ENCODE results near the gene OBSL1.

OBSL1 gene

DNA sequence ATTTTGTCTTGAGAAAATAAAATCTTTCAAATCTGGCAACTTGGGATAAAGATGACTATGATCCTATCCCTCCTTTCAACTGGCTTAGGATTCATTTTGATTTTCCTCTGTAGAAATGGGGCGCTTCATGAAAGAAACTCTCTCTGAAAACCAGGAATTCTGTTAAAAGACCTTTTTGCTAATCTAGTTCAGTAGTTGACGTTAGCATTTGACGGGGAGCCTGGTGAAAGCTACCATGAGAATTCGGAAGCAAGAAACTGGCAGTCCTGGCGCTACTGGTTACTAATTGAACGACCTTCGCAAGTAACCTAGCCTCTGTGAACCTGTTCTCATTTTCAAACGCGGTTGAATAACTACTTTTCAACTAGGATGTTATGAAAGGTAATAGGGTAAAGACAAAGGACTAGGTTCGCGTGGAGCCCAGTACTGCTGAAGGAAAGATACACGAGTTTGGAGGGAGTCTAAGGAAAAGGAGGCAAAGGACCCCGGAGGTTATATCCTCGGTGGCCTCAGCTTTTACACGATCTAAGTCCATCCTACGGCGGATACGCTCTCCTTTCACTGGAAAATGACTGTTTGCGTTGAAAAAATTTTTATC is 25.7 kb upstream of the OBSL1 start:
- DNase-seq: peak; percentile 31

DNA sequence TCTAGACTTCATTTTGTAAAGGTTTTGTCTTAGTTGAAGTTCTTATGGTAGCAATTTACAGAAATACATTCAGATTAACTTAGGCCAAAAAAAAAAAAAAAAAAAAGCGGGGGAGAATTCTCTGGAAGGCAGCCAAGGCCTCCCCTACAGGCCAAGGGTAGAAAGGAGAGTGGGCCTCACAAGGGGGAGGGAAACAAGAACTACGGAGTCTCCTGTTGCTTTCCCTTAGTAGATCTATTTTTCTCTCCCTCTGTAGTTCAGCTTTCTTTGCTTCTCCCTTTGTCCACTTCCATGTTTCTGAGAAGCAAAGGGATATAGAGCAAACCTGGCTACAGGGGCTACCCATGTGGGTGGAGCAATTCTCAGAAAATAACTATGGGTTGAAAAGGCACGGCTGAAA is 23.9 kb upstream of the OBSL1 start:
- no peak for DNase-seq

DNA sequence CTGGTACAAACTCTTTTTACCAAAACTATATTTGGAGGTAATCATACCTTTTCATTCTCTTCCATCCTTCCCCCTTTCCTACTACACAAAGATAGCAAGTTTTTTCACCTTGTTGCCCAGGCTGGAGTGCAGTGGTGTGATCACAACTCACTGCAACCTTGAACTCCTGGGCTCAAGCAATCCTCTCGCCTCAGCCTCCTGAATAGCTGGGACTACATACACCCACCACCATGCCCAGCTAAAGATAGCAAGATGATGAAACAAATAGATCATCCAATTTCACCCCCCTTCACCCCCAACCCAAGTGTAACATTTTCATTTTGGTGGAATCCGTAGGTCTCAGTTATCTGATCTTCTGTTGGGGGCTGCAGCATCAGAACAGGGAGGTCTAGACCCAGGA is 21.8 kb upstream of the OBSL1 start:
- DNase-seq: no peak

DNA sequence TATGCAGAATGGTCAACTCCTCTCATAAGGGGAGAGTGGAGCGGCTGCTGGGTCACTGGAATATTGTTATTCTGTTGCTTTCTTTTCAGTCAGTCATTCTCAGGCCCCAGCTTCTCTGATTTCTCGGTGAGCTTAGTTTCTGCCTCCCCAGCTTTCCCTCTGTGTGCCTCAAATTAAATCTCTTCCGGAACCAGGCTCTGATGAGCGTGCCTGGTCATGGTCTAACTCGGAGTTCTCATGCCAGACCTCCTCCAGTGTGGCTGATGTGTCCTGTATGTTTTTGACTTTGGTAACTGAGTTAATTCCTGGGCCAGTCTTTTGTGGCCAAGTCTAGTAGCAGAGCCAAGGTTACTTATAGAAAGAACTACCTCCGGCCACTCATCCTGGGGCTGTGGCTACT is 21.4 kb upstream of the OBSL1 start:
- DNase-seq: no peak

DNA sequence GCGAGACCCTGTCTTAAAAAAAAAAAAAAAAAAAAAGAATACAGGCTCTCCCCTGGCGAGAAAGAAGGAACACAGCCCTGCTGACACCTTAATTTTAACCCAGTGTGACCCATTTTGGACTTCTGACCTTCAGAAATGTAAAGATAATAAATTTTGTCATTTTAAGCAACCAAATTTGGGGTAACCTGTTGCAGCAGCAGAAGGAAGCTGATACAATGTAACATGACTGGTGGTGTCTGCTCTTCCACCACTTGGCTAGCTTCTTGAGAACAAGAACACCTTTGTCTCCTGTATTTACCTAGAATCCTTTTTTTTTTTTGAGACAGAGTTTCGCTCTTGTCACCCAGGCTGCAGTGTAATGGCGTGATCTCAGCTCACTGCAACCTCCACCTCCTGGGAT is 19.8 kb upstream of the OBSL1 start:
- no peak for DNase-seq

DNA sequence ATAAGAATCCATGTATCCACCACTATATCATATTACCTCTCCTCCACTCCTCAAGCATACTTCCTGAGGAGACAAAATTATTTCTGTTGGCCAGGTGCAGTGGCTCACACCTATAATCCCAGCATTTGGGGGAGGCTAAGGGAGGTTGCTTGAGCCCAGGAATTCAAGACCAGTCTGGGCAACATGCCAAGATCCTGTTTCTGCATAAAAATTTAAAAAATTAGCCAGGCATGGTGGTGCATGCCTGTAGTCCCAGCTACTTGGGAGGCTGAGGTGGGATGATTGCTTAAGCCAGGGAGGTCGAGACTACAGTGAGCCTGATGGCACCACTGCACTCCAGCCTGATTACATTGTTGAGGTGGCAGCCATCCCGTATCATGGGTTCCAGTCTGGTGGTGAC is 10.0 kb upstream of the OBSL1 start:
- DNase-seq: peak; percentile 8

DNA sequence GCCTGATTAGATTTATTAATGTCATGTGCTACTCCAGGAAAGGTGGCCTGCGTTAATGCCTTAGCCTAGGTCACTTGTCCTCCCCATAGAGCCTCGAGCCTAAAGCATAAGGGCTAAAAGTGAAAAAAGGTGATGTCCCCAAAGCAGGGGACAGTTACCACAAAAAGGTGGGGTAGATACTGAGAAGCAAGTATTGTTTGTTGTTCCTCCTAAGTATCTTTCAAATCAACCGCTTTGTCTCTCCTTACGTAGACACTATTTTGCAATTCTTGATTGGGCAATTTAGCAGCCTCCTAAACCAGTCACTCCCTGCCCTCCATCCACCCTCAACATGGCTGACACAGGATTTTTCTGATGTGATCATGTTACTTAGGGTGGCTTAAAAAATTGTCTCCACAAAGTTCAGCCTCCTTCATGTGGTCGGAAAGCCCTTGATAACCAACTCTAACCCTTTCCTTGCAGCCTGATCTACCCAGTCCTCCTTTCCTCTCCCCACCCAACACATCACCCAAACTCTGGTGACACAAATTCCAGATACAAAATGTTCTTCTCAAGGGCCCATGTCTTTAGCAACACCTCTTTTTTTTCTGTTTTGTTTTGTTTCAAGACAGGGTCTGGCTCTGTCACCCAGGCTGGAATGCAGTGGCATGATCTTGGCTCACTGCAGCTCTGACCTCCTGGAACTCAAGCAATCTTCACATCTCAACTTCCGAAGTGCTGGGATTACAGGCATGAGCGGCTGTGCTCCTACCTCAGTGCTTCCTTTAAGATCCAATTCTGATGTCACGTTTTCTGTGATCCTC is 7.7 kb upstream of the OBSL1 start:
- DNase-seq: no peak

DNA sequence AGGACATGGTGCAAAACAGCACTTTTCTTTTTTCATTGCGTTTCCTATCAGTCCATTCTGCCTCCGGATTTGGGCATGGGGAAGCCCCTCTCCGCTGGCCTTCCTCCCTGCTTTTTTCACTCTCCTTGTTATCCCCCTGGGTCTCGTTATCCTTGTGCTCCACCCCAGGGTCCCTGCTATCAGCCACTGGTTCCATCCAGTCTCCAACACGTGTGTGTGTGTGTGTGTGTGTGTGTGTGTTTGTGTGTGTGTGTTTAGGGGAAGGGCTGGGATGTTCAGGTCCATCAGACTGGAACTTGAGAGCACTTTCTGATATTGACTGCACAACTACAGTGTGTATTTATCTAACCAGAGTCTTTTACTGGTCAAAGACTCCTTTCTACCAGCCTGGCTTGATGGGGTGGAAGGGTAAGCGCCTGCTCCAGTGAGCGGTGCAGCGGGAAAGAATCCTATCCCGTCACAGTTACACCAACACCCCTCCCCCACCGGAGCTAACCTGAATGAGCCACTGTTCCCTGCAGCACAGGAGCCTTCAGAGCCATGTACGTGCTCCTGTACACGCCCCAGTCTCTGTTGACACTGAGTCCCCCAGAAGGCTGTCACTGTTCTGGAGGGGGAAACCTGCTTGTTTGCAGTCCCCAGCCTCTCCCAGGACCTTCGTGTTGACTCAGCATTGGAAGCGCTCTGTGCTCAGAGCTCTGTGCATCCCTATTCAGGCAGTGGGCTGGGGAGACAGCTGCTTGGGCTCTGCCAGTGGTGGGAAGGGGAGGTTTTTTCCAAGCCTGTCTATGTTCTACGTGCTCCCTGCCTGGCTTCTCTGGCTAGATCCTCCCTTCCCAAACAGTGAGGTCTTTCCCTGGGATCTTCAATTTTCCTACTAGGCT is 5.4 kb upstream of the OBSL1 start:
- DNase-seq: peak; percentile 77

DNA sequence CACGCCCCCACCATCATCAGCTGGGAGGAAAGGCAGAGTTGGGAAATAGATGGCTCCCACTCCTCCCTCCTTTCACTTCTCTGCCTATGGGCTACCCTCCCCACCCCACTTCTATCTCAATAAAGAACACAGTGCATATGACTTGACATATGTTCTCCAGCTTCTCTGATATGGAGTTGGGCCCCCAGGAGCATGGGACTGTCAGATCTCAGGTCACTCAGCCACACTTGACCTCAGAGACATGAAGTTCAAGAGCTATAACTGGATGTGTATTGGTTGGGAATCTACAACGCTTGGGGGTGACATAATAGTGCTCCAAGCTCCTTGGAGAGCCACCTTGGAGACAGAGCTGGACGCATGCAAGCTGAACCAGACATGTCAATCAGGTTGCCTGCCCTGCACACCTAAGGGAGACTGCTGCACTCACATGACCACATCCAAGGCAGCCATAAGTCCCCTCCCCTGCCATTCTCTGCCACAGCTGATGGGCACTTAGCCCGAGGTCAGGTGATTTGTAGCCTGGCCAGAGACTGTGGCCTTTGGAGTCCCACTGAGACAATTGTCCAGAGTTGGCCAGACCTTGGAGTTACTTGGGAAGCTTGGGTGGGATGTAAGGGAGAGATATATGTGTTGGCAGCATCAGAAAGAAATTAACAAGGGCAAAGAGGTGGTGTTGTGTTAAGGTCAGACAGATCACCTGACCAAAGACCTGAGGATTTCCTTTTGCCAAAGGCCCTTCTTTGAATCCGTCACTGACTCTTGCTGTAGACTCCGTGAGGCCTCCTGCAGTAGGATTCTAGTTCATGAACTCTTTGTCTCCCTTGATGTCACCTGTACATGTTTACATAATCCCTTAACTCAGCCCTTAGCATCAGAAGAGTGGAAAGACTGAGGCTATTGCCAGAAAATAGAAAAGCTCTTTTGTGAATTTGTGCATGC is 4.5 kb upstream of the OBSL1 start:
- no peak for DNase-seq

DNA sequence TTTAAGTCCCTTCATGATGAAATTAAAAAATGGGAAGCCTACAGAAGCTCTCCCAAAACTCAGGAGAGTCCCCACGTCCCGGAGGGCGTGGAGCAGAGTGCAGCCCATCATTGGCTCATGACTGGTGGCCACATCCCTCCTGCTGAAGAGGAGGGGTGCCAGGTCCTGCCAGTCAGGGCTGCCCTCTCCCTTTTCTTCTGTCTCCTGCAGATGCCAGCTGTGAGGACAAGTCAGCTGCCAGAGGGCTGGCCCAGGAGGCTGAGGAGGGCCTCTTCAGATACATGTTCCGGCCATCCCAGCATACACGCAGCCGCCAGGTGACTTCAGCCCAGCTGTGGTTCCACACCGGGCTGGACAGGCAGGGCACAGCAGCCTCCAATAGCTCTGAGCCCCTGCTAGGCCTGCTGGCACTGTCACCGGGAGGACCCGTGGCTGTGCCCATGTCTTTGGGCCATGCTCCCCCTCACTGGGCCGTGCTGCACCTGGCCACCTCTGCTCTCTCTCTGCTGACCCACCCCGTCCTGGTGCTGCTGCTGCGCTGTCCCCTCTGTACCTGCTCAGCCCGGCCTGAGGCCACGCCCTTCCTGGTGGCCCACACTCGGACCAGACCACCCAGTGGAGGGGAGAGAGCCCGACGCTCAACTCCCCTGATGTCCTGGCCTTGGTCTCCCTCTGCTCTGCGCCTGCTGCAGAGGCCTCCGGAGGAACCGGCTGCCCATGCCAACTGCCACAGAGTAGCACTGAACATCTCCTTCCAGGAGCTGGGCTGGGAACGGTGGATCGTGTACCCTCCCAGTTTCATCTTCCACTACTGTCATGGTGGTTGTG is 3.4 kb upstream of the OBSL1 start:
- DNase-seq: peak; percentile 88

DNA sequence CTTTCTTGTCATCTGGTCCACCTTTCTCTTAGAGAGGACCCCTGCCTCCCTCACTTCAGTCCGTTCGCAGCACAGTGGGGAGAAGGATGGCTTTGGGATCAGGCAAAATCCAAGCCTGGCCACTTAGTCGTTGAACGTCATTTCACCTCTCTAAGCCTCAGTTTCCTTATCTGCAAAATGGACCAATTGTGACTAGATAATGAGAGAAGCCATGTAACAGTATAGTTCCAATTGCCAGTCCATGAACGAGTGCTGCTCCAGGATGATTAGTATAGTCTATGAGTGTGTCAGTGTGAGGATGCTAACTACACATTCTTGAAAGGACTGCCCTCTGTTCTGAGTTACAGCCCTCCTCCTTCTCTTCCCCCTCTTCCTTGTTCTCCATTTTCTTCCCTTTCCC is 1.8 kb upstream of the OBSL1 start:
- peak; percentile 42 for DNase-seq

DNA sequence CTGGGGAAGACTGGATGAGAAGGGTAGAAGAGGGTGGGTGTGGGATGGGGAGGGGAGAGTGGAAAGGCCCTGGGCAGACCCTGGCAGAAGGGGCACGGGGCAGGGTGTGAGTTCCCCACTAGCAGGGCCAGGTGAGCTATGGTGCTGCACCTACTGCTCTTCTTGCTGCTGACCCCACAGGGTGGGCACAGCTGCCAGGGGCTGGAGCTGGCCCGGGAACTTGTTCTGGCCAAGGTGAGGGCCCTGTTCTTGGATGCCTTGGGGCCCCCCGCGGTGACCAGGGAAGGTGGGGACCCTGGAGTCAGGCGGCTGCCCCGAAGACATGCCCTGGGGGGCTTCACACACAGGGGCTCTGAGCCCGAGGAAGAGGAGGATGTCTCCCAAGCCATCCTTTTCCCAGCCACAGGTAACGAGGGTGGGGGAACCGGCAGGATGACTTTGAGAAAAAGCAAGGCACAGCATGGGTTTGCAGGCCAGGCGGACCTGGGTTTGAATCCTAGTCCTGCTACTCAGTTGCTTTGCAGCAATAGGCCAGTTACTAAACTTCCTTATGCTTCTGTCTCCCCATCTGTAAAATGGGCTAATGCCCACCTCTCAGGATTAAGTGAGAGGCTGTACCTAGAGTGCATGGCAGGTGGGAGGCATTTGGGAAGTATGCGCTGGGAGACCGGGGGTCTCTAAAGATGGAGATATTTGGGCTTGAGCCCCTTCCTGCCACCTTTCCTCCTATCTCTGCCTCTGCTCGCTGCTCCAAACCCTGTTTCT is 1.1 kb upstream of the OBSL1 start, which contains the start of gene INHA:
INHA (plus strand) TSS at position 74 of the 765 bp plus-strand sequence; CDS start at position 139, 65 bp downstream.
- no peak for DNase-seq

DNA sequence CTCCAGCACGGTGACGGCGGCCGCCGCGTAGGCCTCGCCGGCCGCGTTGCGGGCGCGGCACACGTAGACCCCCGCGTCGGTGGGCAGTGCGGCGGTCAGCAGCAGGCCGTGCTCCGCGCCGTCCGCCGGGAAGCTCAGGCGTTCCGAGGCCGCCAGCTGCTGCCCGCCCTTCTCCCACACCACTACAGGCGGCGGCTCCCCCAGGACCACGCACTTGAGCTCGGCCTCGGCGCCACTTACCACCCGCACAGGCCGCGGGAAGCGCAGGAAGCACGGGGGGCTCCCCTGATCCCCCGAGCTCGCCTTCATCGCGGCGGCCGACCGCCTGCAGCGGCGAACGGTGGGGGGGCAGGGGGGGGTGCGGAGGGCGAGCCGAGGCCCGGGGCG is 422 bp downstream of the OBSL1 start:
- peak; percentile 3 for DNase-seq

DNA sequence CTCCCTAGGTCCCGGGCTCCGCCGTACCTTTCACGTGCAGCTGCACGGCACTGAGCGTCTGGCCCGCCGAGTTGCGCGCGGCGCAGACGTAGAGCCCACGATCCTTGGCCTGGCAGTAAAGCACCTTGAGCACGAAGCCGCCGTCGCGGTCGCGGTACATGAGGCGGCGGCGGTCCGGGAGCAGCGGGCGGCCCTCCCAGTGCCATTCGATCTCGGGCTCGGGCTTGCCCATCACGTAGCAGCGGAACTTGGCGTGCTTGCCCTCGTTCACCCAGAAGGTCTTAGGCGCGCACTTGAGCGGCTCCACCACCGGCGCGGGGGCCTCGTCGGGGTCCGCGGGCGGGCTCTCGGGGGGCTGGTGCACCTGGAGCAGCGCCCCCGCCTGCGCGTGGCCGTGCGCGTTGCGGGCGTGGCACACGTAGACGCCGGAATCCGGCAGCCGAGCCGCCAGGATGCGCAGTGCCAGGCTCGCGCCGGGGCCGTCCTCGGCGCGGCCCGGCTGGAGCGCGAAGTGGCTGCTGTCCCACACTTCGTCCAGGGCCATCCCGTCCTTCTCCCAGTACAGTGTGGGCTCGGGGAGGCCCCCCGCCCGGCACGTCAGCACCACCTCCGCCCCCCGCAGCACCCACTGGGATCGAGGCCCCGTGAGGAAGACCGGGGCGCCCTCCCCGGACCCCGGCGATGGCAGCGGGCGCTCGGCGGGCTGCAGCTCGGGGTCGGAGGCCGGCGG is 980 bp downstream of the OBSL1 start:
- DNase-seq: peak; percentile 31

DNA sequence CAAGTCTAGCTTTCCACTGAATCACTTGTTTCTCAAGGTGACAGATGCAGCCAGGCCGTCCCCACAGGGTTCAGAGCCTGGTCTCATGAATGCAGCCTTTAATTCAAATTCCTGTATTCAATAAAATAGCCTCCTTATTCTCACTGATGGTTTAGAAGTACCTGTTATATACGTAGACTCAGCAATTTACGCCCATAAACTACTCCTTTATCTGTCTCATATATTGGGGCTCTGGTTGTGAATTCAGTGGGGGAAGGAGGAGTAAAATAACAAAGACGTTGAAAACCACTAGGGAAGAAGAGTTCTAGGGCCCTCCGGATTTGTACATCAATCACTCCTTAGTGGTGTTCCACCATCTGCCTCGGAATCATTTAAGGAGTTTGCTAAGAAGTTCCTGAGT is 1.7 kb downstream of the OBSL1 start:
- DNase-seq: peak; percentile 18

DNA sequence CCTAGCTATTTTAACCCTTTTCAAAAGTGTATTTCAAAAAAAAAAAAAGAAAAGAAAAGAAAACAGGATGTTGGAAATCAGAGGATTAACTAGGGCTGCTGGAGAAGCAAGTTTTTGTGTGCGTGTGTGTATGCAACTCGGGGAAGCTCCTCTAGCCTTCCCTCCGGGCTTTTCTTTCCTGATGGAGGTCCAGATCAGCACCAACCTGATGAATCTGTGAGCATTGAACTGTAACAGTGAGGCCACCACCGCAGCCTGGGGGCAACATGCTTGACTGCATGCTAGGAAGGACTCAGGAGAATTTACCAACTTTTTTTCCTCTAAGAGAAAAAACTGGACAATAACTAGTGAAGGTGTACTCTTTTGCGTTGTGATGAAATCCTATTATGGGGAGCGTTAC is 2.3 kb downstream of the OBSL1 start:
- no peak for DNase-seq

DNA sequence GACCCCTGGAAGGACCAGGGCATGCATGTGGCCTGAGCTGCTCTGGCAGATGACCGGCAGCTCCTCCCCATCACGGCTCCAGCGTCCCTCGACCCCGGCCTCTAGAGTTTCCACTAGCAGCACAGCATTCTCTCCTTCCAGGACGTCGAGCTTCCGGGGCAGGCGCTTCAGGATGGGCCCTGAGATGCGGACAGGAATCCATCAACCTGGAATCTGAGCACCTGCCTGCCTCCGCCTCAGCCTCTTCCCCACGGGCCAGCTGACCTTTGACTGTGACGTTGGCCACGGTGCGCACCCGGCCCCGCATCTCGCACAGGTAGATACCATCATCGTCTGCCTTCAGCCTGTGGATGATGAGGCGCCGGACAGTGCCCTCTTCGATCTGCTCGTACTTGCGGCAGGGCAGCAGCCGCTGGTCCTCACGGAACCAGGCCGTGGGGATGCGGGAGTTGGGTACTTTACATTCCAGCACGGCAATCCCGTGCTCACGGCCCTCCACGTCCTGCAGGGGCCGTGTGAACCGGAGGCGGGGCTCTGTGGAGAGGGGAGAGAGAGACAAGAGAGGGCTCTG is 3.5 kb downstream of the OBSL1 start:
- DNase-seq: no peak

DNA sequence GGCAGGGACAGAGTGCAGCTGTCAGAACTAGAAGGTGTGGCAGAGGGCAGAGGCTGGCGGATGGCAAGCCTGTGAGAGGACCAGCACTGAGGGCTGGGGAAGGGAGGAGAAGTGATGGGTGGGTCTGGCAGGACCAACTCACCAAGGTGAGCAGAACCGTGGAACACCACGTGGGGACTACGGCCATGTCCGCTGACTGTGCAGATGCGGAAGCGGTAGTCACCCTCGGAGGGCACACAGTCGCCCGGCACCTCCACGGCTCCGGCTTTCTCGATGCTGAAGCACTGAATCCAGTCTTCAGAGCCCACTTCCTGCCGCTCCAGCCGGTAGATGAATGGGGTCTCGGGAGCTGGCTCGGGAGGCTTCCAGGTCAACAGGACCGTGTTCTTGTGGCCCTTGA is 4.2 kb downstream of the OBSL1 start:
- no peak for DNase-seq

DNA sequence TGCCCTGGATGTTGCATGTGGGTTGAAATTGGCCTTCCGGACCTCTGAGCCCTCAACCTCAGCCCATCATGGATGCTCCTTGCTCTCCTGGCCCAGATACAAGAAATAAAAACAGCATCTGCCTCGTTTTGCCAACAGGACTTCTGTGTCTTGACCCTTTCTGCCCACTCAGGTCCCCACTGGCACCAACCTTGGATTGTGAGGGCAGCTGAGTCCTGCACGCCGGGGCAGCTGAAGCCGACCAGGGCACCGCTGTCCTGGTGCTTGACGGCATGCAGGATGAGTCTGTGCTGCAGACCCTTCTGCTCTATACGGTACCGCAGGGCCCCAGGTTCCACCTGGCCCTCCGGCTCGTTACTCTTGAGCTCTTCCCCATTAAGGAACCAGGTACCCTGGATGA is 4.7 kb downstream of the OBSL1 start:
- DNase-seq: no peak

Data from DMS79 treated with DMSO at 0.1 percent for 48 hours (cell line).